Vagina (tissue), 2 donors: Measurements from ENCODE around the gene CDH15. TPM values are rescaled to one million over a fixed set of nuclear protein-coding genes. Genes with fewer than 3 reads are reported as not detected.

Source experiments
- DNase-seq, 2 donors: peaks; one replicate each; pipeline ENCODE4 v3.0.0-alpha.2; 2017; ENCODE audit errors: extremely low spot score in 2 of 2
- H3K27ac ChIP-seq: fragments of 200-600 bp; sonication (generic); one replicate; pipeline ENCODE4 v1.5.1; 2019
- H3K27me3 ChIP-seq: fragments of 200-600 bp; sonication (generic); one replicate; pipeline ENCODE4 v1.5.1; 2019
- H3K36me3 ChIP-seq, 2 donors: fragments of 200-600 bp; sonication (generic); one replicate each; pipeline ENCODE4 v1.5.1; 2017 to 2019
- H3K4me1 ChIP-seq: fragments of 200-600 bp; sonication (generic); one replicate; pipeline ENCODE4 v1.5.1; 2019
- H3K4me3 ChIP-seq, 2 donors: fragments of 200-600 bp; sonication (generic); 1 replicate in 1 of 2; 2 replicates in 1 of 2; pipeline ENCODE4 v1.5.1; 2016 to 2019
- H3K9me3 ChIP-seq: fragments of 200-600 bp; sonication (generic); one replicate; pipeline ENCODE4 v1.5.1; 2019
- POLR2A ChIP-seq, 2 donors: fragments of 450-650 bp; IDR thresholded peaks; one replicate each; pipeline ENCODE4 v1.6.1; 2017; ENCODE audit warnings: antibody characterized with exemption in 2 of 2, mild to moderate bottlenecking in 2 of 2, moderate library complexity in 2 of 2
- POLR2AphosphoS5 ChIP-seq, 2 donors: sonication (generic); formaldehyde crosslinking; IDR thresholded peaks; one replicate each; pipeline ENCODE4 v1.9.0; 2017; ENCODE audit warnings: antibody characterized with exemption in 2 of 2, mild to moderate bottlenecking in 2 of 2, low read depth in 1 of 2; ENCODE audit not compliant: insufficient read depth in 1 of 2
- intact Hi-C: fragments of 100-400 bp; cut with DNase I; formaldehyde crosslinking; loops from one replicate; pipeline ENCODE4 v1.15.1; 2023
- total RNA-seq: library from RNA; depleted of rRNA; stranded (reverse); fragments of >200 nt; gene quantifications from one replicate; pipeline ENCODE4 v1.2.3, GENCODE V29; 2016
- TF ChIP-seq, protein P1 (sequence below), 3 experiments: fragments of 450-650 bp in 2 of 3; fragments of 200-600 bp in 1 of 3; sonication (generic) in 1 of 3; IDR thresholded peaks; one replicate each; pipeline ENCODE4 v1.5.1; 2017 to 2019; ENCODE audit warnings: antibody characterized with exemption in 3 of 3, mild to moderate bottlenecking in 2 of 3, moderate library complexity in 2 of 3

Gene CDH15
- total RNA-seq: not detected

GRCh38 chr16:89171216-89172170 is at the start of gene CDH15:
Gene CDH15, plus strand, starts transcription at chr16:89171748. Its CDS starts 84 bp downstream, at chr16:89171832.
- Histone ChIP-seq H3K27me3 (no peaks in the 10 kb centered on the region), H3K27ac (no peak within 1 kb of the TSS), H3K4me3 (peak within 1 kb of the TSS; percentile 25), H3K36me3 (no peaks in the 10 kb centered on the region), H3K9me3 (no peaks in the 10 kb centered on the region), H3K4me1 (peaks cover 26% of the 10 kb centered on the region)
- intact Hi-C loops: loop anchor here (5.0 kb wide), 1 partner anchor 224 kb away; no protein-coding TSS in a partner anchor
- DNase-seq: no peak
- TF ChIP-seq POLR2AphosphoS5 (IDR thresholded peaks at IDR 0.05; ENCODE audit: insufficient read depth in 1 of 2, low read depth in 1 of 2) (no peak), POLR2A (IDR thresholded peaks at IDR 0.05) (no peak)
- TF ChIP-seq, protein P1, sequence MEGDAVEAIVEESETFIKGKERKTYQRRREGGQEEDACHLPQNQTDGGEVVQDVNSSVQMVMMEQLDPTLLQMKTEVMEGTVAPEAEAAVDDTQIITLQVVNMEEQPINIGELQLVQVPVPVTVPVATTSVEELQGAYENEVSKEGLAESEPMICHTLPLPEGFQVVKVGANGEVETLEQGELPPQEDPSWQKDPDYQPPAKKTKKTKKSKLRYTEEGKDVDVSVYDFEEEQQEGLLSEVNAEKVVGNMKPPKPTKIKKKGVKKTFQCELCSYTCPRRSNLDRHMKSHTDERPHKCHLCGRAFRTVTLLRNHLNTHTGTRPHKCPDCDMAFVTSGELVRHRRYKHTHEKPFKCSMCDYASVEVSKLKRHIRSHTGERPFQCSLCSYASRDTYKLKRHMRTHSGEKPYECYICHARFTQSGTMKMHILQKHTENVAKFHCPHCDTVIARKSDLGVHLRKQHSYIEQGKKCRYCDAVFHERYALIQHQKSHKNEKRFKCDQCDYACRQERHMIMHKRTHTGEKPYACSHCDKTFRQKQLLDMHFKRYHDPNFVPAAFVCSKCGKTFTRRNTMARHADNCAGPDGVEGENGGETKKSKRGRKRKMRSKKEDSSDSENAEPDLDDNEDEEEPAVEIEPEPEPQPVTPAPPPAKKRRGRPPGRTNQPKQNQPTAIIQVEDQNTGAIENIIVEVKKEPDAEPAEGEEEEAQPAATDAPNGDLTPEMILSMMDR (IDR thresholded peaks at IDR 0.05): no peak

- DNase-seq: no peak
- TF ChIP-seq, protein P1 (IDR thresholded peaks at IDR 0.05): no peak
- TF ChIP-seq POLR2AphosphoS5 (IDR thresholded peaks at IDR 0.05; ENCODE audit: insufficient read depth in 1 of 2, low read depth in 1 of 2) (no peak), POLR2A (IDR thresholded peaks at IDR 0.05) (no peak)
- no peak overlapping the region for H3K4me3 ChIP-seq
- no peak overlapping the region for H3K27ac ChIP-seq
- intact Hi-C loops: no loop called here
- no peaks in the 10 kb centered on the region for H3K9me3 ChIP-seq
- peaks cover 0 to 37% of the 10 kb centered on the region in 2 donors for H3K36me3 ChIP-seq
- H3K4me1 ChIP-seq: no peaks in the 10 kb centered on the region
- H3K27me3 ChIP-seq: no peaks in the 10 kb centered on the region
Observed at GRCh38 chr16:89122322-89122851, 49.2 kb upstream of the CDH15 start.

DNA sequence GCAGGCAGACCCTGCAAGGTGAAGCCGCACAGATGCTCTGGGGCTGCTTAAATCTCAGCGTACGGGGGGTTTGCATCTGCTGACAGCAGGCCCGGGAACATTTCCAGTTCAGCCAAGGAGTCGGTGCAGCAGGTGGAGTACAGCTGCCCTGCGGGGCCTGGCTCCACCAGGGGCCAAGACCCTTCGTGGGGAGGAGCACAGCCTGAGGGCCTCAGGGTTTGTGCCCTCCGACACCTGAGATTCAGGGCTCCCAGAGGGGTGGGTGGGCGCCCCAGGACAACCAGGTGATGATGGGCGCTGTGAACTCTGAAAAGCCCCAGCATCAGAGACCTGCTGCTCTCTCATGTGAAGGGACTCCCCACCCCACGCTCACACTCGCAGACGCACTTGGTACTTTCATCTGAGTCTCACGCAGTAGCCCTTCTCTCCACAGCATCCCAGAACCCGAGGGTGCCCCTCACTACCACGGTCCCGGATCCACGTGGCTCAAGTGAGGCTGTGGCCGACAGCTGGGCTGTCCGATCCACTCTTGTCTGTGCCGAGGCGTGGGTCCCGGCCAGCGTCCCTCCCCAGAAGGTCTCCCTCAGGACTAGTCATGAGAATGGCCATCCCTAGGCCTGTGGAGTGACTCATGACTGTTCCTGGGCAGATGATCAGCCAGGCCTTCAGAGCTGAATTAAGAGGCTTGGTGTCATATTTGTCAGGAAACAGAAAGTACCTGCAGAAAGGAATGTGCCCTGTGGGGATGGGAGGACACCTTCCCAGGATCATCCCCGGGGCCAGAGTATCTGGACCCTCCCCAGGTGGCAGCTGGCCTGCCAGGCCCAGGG is 48.3 kb upstream of the CDH15 start:
- no peak for DNase-seq
- Histone ChIP-seq H3K4me1 (no peaks in the 10 kb centered on the region), H3K9me3 (no peaks in the 10 kb centered on the region), H3K4me3 (no peak overlapping the region), H3K36me3 (peaks cover 0 to 34% of the 10 kb centered on the region in 2 donors), H3K27me3 (no peaks in the 10 kb centered on the region), H3K27ac (no peak overlapping the region)
- intact Hi-C loops: no loop called here
- TF ChIP-seq POLR2AphosphoS5 (IDR thresholded peaks at IDR 0.05; ENCODE audit: insufficient read depth in 1 of 2, low read depth in 1 of 2): no peak
- TF ChIP-seq POLR2A (IDR thresholded peaks at IDR 0.05): no peak
- TF ChIP-seq, protein P1 (IDR thresholded peaks at IDR 0.05): no peak

DNA sequence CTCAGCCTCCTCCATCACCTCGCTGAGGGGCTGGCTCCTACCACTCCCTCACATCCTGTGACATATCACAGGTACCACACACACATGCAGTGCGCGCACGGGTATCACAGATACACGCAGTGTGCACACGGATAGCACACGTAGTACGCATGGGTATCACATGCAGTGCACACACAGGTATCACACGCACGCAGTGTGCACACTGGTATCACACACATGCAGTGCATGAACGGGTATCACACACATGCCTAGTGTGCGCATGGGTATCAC is 47.8 kb upstream of the CDH15 start:
- Histone ChIP-seq H3K9me3 (no peaks in the 10 kb centered on the region), H3K27me3 (no peaks in the 10 kb centered on the region), H3K4me3 (no peak overlapping the region), H3K4me1 (no peaks in the 10 kb centered on the region), H3K36me3 (peaks cover 0 to 34% of the 10 kb centered on the region in 2 donors), H3K27ac (no peak overlapping the region)
- TF ChIP-seq, protein P1 (IDR thresholded peaks at IDR 0.05): no peak
- no peak for TF ChIP-seq POLR2A (IDR thresholded peaks at IDR 0.05)
- TF ChIP-seq POLR2AphosphoS5 (IDR thresholded peaks at IDR 0.05; ENCODE audit: insufficient read depth in 1 of 2, low read depth in 1 of 2): no peak
- no peak for DNase-seq
- intact Hi-C loops: no loop called here
